Measurements from ENCODE around the gene CERS4.

The CERS4 gene

GRCh38 chr19:8259142-8259921, 50.2 kb downstream of the CERS4 start:
- Histone ChIP-seq H3K36me3 (ENCODE audit: low read length) (no peaks in the 10 kb centered on the region), H3K79me2 (ENCODE audit: insufficient read depth, low read length) (no peaks in the 10 kb centered on the region), H3K9ac (ENCODE audit: low read length) (no peak overlapping the region), H3K9me2 (replicated peaks; ENCODE audit: insufficient read depth, low read length) (no peaks in the 10 kb centered on the region), H3K27me3 (ENCODE audit: low read length) (no peaks in the 10 kb centered on the region), H4K20me1 (ENCODE audit: low read depth, low read length) (no peaks in the 10 kb centered on the region), H2AFZ (ENCODE audit: low read depth, low read length, severe bottlenecking) (no peak overlapping the region), H3K4me3 (ENCODE audit: insufficient read depth, low read length, poor library complexity, severe bottlenecking) (no peak overlapping the region), H3K27ac (ENCODE audit: low read depth, low read length) (no peak overlapping the region), H3F3A (ENCODE audit: insufficient read depth) (no peaks in the 10 kb centered on the region), H3K4me2 (ENCODE audit: low read depth, low read length, poor library complexity, severe bottlenecking) (no peak overlapping the region), H3K9me3 (ENCODE audit: insufficient read depth, low read length) (no peaks in the 10 kb centered on the region)
- TF ChIP-seq EZH2phosphoT487 (conservative IDR thresholded peaks at IDR 0.05; ENCODE audit: low read length) (no peak), CTCF (IDR thresholded peaks at IDR 0.05; ENCODE audit: insufficient read depth, low read length, poor library complexity, severe bottlenecking) (no peak)

GRCh38 chr19:8259922-8260247, 50.7 kb downstream of the CERS4 start:
- H3K9ac ChIP-seq (ENCODE audit: low read length): no peak overlapping the region
- H3K4me2 ChIP-seq (ENCODE audit: low read depth, low read length, poor library complexity, severe bottlenecking): no peak overlapping the region
- no peaks in the 10 kb centered on the region for H3K36me3 ChIP-seq (ENCODE audit: low read length)
- TF ChIP-seq EZH2phosphoT487 (conservative IDR thresholded peaks at IDR 0.05; ENCODE audit: low read length) (no peak), CTCF (IDR thresholded peaks at IDR 0.05; ENCODE audit: insufficient read depth, low read length, poor library complexity, severe bottlenecking) (no peak)
- H3K9me3 ChIP-seq (ENCODE audit: insufficient read depth, low read length): no peaks in the 10 kb centered on the region
- no peak overlapping the region for H3K4me3 ChIP-seq (ENCODE audit: insufficient read depth, low read length, poor library complexity, severe bottlenecking)
- H2AFZ ChIP-seq (ENCODE audit: low read depth, low read length, severe bottlenecking): no peak overlapping the region
- no peak overlapping the region for H3K27ac ChIP-seq (ENCODE audit: low read depth, low read length)
- no peaks in the 10 kb centered on the region for H4K20me1 ChIP-seq (ENCODE audit: low read depth, low read length)
- no peaks in the 10 kb centered on the region for H3K79me2 ChIP-seq (ENCODE audit: insufficient read depth, low read length)
- H3F3A ChIP-seq (ENCODE audit: insufficient read depth): no peaks in the 10 kb centered on the region
- H3K9me2 ChIP-seq (replicated peaks; ENCODE audit: insufficient read depth, low read length): no peaks in the 10 kb centered on the region
- H3K27me3 ChIP-seq (ENCODE audit: low read length): no peaks in the 10 kb centered on the region

- no peaks in the 10 kb centered on the region for H4K20me1 ChIP-seq (ENCODE audit: low read depth, low read length)
- H3F3A ChIP-seq (ENCODE audit: insufficient read depth): no peaks in the 10 kb centered on the region
- TF ChIP-seq EZH2phosphoT487 (conservative IDR thresholded peaks at IDR 0.05; ENCODE audit: low read length): no peak
- no peak for TF ChIP-seq CTCF (IDR thresholded peaks at IDR 0.05; ENCODE audit: insufficient read depth, low read length, poor library complexity, severe bottlenecking)
- no peaks in the 10 kb centered on the region for H3K36me3 ChIP-seq (ENCODE audit: low read length)
- no peak overlapping the region for H3K9ac ChIP-seq (ENCODE audit: low read length)
- no peak overlapping the region for H3K4me2 ChIP-seq (ENCODE audit: low read depth, low read length, poor library complexity, severe bottlenecking)
- no peaks in the 10 kb centered on the region for H3K9me2 ChIP-seq (replicated peaks; ENCODE audit: insufficient read depth, low read length)
- H3K9me3 ChIP-seq (ENCODE audit: insufficient read depth, low read length): no peaks in the 10 kb centered on the region
- H3K27ac ChIP-seq (ENCODE audit: low read depth, low read length): no peak overlapping the region
- H3K79me2 ChIP-seq (ENCODE audit: insufficient read depth, low read length): no peaks in the 10 kb centered on the region
- no peak overlapping the region for H3K4me3 ChIP-seq (ENCODE audit: insufficient read depth, low read length, poor library complexity, severe bottlenecking)
- H2AFZ ChIP-seq (ENCODE audit: low read depth, low read length, severe bottlenecking): no peak overlapping the region
- no peaks in the 10 kb centered on the region for H3K27me3 ChIP-seq (ENCODE audit: low read length)
These were observed 52.2 kb downstream of the CERS4 start for GRCh38 chr19:8261347-8261746.

All from SU-DHL-6 (cell line).